GM19043 (cell line): ENCODE data around the gene FAM117B.

Experiments used
- ATAC-seq: cut with Tn5 transposase; IDR thresholded peaks from one replicate; pipeline ENCODE4 v1.9.1; 2021; ENCODE audit warnings: low read depth; ENCODE audit not compliant: unreplicated experiment

FAM117B gene

DNA sequence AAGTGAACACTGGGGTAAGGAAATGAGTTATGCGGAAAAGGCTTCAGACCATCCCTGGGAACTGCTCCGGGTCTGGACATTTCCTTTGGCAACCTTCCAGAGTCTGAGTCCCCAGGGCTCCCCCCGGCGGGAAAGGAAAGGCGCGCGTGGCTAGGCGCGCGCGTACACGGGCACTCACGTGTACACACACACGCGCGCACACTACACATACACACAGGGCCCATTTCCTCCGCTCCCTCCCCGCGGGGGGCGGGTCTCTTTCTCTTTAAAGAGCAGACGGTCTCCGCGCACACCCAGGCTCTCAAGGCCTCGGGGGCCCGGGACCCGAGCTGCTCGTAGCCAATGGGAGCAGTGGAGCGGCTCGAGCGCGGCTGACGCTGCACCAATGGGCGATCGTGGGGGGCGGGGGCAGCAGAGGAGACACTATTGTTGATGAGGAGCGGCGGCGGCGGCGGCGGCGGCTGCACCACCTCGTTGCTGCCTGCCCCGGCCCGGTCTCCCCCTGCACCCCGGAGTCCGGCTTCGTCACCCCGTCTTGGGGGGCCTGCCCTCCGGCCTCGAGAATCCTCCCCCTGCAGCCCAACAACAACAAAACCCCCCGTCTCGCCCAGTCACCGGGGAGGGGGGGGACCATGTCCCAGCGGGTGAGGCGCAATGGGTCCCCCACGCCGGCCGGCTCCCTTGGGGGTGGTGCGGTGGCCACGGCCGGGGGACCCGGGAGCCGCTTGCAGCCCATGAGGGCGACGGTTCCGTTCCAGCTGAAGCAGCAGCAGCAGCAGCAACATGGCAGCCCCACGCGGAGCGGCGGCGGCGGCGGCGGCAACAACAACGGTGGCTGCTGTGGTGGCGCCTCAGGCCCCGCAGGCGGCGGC is at the start of gene FAM117B:
Gene FAM117B, plus strand, starts transcription at position 414 of the 872 bp plus-strand sequence. Its CDS starts 219 bp downstream, at position 633.
- peak; percentile 87 for ATAC-seq

- ATAC-seq = peak; percentile 83
These were observed 45.9 kb upstream of the FAM117B start for GRCh38 chr2:202588647-202589581.

- ATAC-seq = no peak
These were observed 45.2 kb upstream of the FAM117B start for GRCh38 chr2:202589582-202589949.

GRCh38 chr2:202592566-202592965 is 42.2 kb upstream of the FAM117B start:
- ATAC-seq = no peak

GRCh38 chr2:202599105-202599504 is 35.7 kb upstream of the FAM117B start:
- no peak for ATAC-seq

DNA sequence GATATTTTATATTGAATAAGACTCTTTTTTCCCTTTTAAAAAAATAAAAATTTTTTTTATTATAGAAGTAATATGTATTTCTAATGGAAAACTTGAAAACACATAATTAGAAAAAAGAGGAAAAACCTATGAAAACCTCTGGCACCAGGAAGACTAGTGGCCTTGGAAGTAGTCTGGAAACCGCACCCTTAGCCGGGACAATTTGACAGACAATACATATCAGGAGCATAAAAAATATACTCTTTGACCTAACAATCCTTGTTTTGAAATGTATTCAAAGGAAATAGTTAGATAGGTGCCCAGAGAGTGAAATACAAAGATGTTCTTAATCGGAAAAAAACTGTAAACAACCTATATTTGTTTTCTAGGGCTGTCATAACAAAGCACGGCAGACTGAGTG is 34.9 kb upstream of the FAM117B start:
- no peak for ATAC-seq

DNA sequence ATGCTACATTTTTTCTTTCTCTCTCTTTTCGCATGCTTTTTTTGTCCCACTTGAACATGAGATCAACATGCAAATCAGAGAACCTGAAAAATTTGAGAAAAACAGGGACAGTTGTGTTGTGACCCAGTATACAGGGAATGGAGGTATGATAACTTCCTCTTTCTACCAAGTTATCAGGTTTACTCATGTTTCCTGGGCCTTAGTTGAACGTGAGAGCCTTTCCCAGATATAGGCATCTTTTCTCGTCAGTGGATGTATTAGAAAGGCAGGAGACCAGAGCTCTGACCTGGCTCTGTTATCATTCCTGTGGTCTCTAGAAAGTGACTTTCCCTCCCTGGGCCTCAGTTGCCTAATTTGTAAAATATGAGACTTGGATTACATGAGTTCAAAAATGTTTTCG is 30.1 kb upstream of the FAM117B start:
- ATAC-seq = no peak

- no peak for ATAC-seq
These were observed 29.6 kb upstream of the FAM117B start for GRCh38 chr2:202605174-202605573.

DNA sequence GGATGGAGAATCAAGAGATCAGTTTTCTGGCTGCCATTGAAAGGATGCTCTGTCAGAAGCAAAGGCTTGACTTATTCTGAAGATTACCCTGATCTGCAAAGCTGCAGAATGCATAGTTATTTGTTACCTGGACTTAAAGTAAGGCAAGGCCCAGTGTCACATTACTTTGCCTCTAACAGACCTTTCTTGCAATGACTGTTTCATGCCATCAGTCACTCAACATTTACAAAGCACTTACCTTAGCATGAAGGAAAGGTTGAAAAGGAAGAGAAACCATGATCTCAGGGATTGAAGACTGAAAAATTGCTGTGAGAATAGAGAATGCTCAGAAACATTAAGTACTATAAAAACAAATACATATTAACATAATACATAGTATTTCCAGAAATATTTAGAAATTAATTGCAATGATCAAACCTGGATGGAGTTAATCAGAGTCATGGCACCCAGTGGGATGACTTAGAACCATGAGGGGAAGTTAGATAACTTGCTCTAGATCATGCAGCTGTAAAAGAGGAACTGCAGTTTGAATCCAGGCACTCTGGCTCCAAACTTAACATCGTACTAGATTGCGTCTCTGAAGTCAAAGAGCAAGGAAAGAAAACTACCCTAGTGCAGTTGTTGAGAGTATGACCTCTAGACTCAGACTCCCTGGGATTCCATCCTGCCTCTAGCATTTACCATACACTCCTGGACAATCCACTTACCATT is 26.5 kb upstream of the FAM117B start:
- ATAC-seq = no peak

DNA sequence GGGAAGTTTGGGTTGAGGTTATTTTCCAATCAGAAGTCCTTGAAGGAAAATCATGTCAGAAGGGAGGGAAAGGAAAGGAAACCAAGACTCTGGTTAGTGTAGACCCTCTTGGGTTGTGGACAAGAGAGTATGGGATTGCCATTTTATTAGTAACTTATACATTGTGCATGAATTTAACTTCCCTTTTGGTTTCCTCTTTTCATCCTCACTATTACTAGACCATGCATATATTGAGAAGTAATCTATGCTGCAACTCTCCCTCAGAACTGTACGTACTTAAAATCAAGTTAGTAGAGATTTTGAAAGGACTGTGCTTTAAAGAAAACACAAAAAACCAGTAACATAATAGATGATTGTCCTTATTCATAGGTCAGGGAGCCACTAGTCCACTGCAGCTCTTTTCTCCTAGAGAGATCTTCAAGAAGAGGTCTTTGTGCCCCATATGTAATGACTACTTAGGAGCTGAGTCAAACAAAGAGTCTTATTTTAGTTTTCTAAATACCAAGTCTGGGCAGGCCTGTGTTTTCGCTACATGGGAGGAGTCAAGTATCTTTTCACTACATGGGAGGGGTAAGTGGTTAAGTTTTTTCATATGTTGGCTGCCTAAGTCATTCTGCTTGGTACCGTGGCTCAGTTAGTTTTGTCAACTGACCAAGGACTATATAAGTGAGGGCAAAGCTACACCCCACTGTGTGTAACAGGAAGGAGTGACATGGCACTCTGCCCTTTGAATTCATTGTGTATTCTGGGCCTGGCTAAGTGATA is 25.2 kb upstream of the FAM117B start:
- peak; percentile 90 for ATAC-seq

DNA sequence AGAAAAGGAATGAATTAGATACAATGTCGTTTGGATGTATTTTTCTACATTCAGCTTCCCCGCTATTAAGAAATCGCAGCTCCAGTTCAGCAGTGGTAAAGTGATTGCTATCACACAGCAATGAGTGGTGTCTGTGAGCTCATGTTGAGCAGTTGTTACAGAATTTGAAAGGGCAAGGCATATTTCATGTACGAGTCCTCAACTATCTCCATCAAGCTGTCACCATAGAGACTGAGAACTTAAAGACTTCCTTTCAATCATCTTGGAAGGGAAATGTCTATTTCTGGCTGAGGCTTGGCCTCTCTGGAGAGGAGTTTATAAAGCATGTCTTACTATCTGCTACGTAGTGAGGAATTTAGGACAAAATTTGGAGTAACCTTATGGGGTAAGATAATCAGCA is 24.4 kb upstream of the FAM117B start:
- ATAC-seq = no peak

DNA sequence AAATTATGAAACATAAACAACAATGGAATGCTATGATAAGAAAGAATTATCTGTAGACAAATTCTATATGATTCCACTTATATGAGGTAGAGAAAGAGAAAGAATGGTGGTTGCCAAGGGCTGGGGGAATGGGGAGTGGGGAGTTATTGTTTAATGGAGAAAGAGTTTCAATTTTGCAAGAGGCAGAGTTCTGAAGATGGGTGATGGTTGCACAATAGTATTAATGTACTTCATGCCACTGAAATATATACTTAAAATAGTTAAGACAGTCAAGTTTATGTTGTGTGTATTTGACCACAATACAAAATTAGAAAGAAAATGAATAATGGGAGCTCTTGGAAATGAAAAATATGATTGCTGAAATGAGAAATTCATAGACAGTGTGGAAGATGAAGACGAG is 22.6 kb upstream of the FAM117B start:
- ATAC-seq = no peak

DNA sequence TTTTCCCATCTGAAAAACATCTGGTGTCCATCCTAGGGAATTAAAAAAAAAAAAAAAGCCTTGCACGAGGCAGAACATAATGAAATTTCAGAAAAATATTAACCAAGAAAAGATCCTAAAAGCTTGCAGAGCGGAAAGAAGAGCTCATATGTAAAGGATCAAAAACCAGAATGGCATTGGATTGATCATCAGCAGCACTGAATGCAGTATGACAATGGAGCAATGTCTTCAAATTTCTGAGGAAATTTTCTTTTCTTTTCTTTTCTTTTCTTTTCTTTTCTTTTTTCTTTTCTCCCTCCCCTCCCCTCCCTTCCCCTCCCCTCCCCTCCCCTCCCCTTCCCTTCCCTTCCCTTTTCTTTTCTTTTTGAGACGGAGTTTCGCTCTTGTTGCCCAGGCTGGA is 21.3 kb upstream of the FAM117B start:
- no peak for ATAC-seq

DNA sequence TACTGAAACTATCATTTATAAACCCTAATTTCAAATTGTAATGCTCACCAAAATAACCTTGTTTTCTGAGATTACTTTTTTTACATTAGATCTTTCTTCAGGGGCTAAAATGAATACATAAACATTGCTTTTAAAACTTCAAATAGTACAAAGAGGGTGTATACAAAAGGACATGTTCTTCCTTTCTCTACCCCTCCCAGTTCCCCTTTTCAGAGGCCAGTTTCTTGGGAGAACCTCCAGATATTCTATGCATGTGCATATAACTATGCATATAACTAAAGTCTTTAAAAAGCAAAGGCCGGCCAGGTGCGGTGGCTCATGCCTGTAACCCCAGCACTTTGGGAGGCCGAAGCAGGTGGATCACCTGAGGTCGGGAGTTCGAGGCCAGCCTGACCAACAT is 10.6 kb upstream of the FAM117B start:
- ATAC-seq = no peak

DNA sequence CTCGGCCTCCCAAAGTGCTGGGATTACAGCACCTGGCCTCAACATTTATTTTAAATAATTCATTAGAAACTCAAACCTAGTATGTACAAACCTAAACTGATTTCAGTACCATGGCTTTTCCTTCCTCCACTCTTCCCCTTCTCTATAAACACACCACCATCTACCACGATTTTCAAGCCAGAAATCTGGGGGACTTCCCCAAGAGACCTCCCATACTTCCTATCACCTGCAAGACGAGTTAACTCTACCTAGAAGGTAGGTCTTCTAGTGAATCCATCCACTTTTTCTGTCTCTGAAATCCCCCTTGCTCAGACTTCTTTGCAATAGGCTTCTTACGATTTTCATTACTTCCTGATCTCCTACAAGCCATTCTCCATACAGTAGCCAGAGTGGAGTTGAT is 7.7 kb upstream of the FAM117B start:
- ATAC-seq = no peak

DNA sequence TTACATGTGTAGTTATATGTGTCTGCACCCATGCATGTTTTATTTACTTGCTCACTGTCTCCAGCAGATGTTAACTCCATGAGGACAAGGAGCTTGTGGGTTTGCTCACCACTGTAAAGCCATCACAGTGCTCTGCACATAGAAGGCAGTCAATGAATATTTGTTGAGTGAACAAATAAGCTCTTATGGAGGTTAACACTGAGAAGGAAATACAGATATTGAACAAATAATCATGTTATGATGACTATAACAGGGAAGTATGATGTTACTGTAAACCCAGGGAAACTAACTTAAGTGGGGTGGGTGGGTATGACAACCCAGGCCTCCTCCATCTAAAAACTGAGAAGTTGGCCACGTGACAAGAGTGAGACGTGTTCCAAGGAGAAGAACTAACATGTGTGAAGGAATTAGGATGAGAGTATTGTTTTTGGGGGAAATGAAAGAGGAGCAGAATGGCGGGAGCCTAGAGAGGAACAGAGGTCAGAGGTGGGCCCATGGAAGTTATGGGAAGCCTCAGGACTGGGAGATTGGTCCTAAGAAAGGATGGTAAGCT is 6.0 kb upstream of the FAM117B start:
- no peak for ATAC-seq

- ATAC-seq = no peak
These were observed 2.0 kb upstream of the FAM117B start for GRCh38 chr2:202632682-202633290.

DNA sequence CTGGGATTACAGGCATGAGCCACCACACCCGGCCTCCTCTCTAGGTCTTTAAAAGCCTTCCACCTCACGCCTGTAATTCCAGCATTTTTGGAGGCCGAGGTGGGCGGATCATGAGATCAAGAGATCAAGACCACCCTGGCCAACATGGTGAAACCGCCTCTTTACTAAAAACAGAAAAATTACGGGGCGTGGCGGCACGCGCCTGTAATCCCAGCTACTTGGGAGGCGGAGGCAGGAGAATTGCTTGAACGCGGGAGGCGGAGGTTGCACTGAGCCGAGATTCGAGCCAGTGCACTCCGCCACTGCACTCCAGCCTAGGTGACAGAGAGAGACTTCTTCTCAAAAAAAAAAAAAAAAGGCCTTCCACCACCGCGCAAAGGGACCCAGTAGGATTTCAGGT is 1.3 kb upstream of the FAM117B start:
- no peak for ATAC-seq

DNA sequence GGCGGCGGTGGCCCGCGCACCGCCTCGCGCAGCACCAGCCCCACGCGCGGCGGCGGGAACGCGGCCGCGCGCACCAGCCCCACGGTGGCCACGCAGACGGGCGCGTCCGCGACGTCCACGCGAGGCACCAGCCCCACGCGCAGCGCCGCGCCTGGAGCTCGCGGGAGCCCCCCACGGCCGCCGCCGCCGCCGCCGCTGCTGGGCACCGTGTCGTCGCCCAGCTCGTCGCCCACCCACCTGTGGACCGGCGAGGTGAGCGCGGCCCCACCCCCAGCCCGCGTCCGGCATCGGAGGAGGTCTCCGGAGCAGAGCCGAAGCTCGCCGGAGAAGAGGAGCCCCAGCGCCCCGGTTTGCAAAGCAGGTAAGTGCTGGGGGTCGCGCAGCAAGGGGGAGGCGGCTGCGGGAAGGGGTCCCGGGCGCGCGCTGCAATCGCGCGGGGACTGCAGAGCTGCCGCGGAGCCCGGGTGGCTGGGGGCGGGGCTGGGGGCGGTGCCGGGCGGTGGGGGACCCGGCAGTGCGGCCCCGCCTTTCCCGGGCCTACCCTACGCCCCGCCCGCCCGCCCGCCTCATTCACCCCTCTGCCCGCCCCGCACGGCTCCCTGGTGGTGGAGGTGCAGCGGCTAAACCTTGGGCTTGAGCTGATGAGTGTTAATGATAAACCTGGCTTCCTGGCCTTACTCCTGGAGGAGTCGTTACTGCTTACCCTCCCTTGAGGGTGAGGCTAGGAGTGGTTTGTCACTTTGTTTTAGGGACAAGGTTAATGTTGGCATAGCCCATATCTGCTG is 851 bp downstream of the FAM117B start:
- ATAC-seq = peak; percentile 55
